Stimulated activated CD8-positive, alpha-beta memory T cell treated with anti-CD3 and anti-CD28 coated beads, Interleukin-15, amount 100 ng/mL, for 48 hours (primary cell): Measurements from ENCODE around the gene UBQLN3.

Experiments
- DNase-seq, 2 donors: peaks; one replicate each; pipeline ENCODE4 v3.0.0-alpha.2; 2020; ENCODE audit warnings: low read depth in 2 of 2

The UBQLN3 gene

GRCh38 chr11:5509803-5510202 lies at the start of gene UBQLN3:
TSS of gene UBQLN3 (minus strand) at chr11:5509957. CDS start at chr11:5509558, 399 bp downstream.
- no peak for DNase-seq

- DNase-seq: no peak
Observed at GRCh38 chr11:5557751-5558150, 48.0 kb upstream of the UBQLN3 start.

- DNase-seq: no peak
Observed at GRCh38 chr11:5556596-5557188, 46.9 kb upstream of the UBQLN3 start.

GRCh38 chr11:5553343-5553742 lies 43.6 kb upstream of the UBQLN3 start:
- no peak for DNase-seq

- no peak for DNase-seq
Observed at GRCh38 chr11:5550440-5551095, 40.8 kb upstream of the UBQLN3 start.

GRCh38 chr11:5548440-5548839 lies 38.7 kb upstream of the UBQLN3 start, which contains the start of gene OR52H1:
TSS of gene OR52H1 (minus strand) at chr11:5548540. CDS start at chr11:5545505, 3,035 bp downstream.
- no peak for DNase-seq

- no peak for DNase-seq
Observed at GRCh38 chr11:5547982-5548381, 38.2 kb upstream of the UBQLN3 start.

GRCh38 chr11:5546457-5546856 lies 36.7 kb upstream of the UBQLN3 start:
- no peak for DNase-seq

- DNase-seq: no peak
Observed at GRCh38 chr11:5541427-5541826, 31.7 kb upstream of the UBQLN3 start.

GRCh38 chr11:5536482-5536881 lies 26.7 kb upstream of the UBQLN3 start:
- DNase-seq: no peak

GRCh38 chr11:5534046-5534445 lies 24.3 kb upstream of the UBQLN3 start:
- DNase-seq: no peak

- no peak for DNase-seq
Observed at GRCh38 chr11:5531053-5531831, 21.5 kb upstream of the UBQLN3 start.

GRCh38 chr11:5528495-5528894 lies 18.7 kb upstream of the UBQLN3 start:
- no peak for DNase-seq

- no peak for DNase-seq
Observed at GRCh38 chr11:5527716-5528115, 18.0 kb upstream of the UBQLN3 start.

GRCh38 chr11:5524756-5525155 lies 15.0 kb upstream of the UBQLN3 start:
- DNase-seq: no peak

GRCh38 chr11:5522308-5522707 lies 12.6 kb upstream of the UBQLN3 start:
- DNase-seq: no peak

GRCh38 chr11:5521540-5521939 lies 11.8 kb upstream of the UBQLN3 start:
- no peak for DNase-seq

- DNase-seq: no peak
Observed at GRCh38 chr11:5516599-5516998, 6.8 kb upstream of the UBQLN3 start, which contains the start of gene UBQLNL. TSS of gene UBQLNL (minus strand) at chr11:5516699. CDS start at chr11:5516441, 258 bp downstream.

GRCh38 chr11:5514841-5515240 lies 5.1 kb upstream of the UBQLN3 start:
- no peak for DNase-seq

GRCh38 chr11:5508605-5509004 lies 1.2 kb downstream of the UBQLN3 start:
- DNase-seq: no peak

GRCh38 chr11:5507933-5508305 lies 1.8 kb downstream of the UBQLN3 start:
- no peak for DNase-seq

GRCh38 chr11:5507177-5507932 lies 2.4 kb downstream of the UBQLN3 start:
- DNase-seq: no peak
